SHP77 treated with DMSO at 0.1 percent for 48 hours (cell line): ENCODE measurements around the gene RBM38.

ENCODE experiments used
- DNase-seq: peaks from one replicate; lab custom pipeline; 2025; lab: John Stamatoyannopoulos, UW

Gene RBM38

DNA sequence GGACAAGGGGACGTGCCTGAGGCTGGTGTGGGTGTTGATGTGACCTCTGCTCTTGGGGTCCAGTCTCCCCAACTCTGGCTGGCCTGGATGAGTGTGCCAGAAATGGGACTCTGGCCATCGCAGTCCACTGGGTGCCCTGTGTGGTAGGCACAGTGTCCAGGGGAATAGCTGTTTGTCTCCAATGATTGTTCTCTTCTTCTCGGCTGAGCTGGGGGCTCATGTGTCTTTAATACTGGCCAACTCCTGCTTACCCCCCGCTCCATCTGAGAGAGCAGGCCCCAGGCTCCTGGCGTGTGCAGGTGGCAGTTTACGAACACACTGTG is 45.0 kb downstream of the RBM38 start:
- DNase-seq = no peak

DNA sequence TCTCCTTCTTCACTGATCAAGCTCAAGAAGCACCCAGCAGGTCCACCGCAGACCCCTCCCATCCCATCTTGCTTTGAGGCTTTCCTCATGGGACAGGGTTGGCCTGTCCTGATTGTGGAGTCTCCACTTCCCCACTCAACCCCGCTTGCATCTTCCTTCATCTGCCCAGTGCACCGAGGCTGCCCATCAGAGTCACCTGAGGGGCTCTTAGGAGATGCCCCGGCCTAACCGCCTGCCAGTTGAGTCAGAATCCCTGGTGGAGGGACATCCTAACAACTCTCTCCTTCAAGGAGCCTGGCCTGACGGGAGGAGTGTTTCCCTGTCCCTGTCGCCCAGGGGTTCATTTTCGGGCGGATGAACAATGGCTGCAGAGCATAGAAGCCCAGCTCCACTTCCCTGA is 46.1 kb downstream of the RBM38 start:
- DNase-seq = no peak

DNA sequence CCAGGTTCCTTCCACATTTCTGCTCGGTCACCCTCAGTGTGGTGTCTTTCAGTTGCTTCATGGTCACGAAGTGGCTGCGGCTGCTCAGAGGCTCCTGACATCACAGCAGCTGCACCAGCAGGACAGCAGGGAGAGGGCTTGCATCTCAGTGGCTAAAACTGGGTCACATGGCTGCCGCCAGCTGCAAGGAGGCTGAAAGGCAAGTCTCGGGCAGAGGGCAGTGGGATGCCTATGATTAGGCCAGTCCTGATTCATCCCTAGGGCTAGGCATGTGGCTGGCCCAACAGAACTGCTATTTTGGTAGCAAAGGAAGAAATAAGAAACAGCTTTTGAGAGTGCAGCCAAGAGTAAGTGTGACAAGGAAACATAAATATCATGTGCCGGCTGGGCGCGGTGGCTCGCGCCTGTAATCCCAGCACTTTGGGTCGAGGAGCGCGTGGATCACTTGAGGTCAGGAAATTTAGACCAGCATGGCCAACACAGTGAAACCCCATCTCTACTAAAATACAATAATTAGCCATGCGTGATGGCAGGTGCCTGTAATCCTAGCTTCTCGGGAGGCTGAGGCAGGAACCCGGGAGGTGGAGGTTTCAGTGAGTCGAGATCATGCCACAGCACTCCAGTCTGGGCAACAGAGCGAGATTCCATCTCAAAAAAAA is 46.6 kb downstream of the RBM38 start:
- DNase-seq = peak; percentile 77

DNA sequence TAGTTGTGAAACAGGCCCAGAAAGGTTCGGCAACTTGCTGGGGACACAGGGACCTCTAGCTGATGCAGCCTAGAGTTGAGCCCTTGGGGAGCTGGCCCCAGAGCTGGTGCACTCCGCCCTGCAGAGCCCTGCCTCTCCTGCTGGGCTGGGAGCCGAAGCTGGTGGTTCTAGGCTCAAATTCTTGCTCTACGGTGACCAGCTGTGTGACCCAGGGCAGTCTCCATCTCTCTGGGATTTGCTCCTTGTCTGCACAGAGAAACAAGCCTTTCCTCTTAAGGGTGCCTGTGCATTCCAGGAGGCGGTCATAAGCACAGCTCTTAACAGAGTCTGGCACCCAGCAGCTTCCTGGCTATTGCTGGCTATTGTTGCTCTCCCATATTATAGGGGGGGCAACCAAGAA is 47.4 kb downstream of the RBM38 start:
- no peak for DNase-seq

DNA sequence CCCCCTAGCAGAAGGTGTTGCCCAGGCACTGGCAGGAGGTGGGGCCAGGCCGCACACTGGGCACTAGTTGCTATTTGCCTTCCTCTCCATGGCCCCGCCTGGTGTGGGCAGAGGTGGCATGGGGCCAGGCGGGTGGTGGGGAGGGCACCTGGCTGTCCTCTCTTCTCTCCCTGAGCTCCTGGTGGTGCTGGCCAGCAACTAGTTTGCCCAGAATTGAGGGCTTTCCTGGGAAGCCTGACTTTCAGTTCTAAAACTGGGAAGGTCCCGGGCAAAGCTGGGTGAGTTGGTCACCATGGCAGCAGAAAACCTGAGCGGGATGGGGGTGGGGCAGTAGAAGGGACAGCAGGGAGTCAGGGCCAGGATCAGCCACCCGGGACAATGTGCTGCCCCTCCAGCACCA is 48.2 kb downstream of the RBM38 start:
- peak; percentile 58 for DNase-seq

DNA sequence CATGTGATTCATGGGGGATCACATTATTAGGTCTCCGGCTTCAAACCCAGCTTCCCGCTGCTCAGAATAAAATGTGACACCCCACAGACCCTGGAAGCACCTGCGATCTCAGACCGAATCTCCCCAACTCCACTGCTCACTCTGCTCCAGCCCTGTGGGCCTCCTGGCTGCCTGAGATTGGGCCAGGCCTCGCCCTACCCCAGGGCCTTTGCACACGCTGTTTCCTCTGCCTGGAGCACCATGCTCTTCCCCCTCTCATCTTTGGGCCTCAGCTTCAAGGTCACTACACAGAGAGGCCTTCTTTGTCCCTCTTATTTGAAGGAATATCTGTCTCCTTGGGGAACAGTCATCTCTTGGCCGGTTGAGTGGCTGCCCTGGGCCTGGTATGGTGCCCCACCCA is 48.8 kb downstream of the RBM38 start:
- DNase-seq = no peak

DNA sequence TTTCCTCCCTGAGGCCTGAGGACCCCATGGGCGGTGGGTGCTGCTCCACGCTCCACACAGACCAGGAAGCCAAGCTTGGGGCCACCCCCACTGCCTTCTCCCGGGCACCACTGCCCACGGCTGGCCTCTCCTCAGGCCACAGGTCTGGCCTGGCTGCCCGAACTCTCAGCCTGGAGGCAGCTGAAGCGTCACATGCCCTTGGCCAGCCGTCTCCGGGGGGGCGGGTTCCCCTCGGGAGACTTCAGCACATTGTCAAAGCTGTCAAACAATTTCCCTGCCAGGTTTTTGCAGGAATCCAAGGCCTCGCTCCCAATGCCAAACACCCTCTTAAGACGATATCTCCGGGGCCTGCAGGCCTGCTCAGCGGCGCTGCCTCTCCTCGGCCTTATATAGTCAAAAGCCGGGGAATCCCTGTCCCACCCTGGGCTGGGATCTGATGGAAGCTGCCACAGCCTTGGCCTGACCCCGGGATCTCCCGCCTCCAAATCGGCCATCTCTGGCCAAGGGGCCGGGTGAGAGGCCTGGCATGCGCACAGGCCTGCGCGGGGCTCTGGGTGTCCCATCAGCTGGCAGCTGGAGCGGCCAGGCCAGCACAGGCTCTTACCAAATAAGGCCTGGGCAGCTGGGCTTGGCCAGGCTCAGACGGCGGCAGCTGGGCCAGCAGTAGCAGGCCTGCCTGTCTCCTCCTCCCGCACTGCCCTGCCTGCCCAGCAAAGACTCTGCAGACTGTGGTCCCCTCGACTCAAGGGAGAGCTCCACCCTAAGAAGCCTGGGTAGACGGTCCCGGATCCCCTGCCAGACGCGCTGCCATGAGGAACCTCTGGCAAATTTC is 49.7 kb downstream of the RBM38 start:
- peak; percentile 88 for DNase-seq

DNA sequence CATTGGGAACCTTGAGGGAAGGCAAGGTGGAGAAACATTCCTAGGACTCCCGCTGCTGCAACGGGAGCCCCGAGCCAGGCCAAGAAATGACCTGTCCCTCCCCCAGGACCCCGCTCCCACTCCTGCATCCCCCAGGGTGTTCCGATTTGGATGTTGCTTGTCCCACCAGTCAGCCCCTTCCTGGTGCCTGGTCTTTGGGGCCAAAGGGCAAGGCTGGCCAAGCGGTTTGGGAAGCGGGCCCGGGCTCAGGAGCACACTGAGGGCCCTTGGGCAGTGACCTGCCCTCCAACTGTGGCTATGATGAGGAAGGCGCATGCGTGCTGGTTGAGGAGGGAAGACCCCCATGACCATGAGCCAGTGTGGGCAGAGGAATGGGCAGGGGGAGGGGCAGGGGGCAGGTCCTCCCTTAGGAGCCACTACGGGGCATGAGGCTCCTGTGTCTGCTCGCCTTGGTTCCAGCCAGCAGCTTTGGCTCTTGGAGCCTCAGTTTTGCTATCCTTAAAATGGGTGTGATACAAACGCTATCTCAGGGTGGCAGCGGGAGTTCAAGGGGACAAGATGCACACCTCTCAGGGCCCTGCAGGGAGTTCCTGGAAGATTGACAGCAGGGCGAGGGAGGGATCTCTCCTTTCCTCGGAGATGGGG is 50.4 kb downstream of the RBM38 start:
- no peak for DNase-seq

DNA sequence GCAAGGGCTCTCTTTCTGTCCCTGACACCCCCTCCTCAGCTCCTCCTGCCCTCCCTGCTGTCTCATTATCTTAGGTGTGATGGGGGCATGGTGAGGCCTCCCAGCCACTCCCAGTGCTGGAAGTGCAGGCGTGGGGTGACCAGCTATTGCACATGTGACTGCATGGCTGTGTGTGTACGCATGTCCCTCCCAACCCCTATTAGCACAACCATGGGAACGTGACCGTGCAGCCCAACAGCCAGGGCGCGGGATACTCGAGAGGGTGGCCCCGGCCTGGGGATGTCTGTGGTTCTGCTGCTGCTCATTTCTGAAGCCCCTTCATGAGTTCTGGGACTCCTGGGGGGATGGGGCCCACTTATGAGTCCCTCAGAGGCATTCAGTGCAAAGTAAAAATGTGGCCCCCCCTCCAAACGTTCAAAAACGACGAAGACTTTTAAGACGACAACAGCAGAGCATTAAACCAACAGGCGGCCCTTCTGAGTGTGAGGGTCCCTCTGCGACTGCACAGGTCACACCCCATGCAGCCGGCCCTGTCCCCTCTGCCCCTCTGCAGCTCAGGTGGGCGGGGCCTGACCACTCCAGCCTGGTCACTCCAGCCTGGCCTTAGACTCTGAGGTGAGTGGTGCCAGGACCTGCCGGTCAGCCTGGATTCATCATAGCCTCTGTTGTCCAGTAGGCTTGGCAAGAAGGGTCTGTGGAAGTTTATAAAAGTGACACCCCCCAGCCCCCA is 51.1 kb downstream of the RBM38 start:
- no peak for DNase-seq

DNA sequence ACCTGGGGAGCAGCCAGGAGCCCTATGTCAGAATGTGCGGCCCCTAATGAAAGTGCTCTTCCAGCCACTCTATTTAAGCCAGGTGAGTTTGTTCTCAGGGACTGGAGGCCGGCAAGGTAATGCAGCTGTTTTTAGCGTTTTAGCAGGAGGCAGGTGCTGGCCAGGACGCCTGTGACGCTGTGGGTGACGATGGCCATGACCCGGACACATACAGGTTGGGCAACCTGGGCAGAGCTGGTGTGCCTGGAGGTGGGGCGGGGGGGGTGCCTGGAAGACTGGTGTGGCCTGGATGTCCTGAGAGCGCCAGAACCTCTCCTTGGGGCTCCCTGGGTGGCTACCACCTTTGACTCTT is 51.7 kb downstream of the RBM38 start:
- DNase-seq = no peak

DNA sequence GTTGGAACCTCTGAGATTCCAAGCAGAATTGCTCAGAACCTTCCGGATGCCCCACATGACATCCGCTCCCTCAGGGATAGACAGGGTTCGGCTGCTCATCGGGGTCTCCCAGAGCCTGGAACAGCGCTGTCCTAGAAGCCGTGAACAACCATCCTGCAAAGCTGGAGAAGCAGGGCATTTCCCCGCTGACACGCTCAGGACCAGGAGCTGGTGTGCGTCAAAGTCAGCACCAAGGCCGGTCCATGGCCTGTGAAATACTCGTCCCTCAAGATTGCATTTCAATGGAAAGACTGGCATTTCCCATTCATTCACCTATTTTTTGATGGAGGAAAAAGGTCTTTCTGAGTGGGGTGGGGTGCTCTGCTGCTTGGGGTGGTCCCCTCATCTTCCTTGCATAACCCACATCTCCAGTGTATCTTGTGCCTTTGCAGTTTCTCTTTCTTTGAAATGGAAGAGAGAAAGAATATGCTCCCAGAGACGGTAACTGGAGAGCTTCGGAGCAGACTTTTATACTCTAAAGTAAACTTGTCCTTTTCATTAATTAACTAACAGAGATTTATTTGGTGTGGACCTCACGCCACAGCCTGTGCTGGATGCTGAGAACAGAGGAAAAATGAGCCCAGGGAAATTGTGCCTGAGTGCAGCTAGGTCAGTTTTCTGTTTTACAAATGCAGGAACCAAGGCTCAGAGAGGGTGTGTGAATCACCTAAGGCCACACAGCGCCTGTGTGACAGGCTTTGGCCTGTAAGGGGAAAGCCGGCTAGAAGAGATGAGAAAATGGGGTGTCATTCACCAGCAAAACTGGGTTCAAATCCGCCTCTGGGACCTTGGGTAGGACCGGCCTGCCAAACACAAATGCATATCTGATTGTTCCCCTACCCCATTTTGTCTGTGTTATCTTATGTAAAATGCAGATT is 52.4 kb downstream of the RBM38 start:
- no peak for DNase-seq

DNA sequence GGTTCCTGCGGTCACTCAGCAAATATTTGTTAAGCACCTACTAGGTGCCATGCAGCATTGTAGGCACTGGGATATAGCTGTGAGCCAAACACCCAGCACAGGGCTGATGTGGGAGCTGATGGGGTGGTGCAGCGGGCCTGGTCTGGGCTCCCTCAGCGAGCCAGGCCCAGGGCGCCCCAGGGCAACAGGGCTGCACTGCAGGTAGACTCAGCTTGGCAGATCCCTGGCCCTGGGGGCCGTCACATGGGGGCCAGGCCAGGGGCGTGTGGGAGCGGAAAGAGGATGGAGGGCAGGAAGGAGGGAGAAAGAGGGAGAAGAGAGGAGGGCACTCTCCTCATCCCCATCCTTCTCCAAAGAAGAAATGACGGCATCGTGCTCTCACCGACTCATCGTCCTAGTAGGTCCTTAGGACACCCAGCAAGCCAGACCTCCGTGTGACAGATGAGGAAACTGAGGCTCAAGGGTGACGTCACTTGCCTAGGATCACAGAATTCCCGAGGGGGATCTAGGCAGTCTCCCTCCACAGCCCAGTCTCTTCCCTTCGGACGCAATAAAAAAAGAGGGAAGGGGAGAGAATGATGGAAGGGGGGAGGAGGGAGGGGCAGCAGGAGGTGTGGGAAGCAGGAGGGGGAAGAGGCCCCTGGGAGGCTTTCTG is 53.3 kb downstream of the RBM38 start:
- no peak for DNase-seq

DNA sequence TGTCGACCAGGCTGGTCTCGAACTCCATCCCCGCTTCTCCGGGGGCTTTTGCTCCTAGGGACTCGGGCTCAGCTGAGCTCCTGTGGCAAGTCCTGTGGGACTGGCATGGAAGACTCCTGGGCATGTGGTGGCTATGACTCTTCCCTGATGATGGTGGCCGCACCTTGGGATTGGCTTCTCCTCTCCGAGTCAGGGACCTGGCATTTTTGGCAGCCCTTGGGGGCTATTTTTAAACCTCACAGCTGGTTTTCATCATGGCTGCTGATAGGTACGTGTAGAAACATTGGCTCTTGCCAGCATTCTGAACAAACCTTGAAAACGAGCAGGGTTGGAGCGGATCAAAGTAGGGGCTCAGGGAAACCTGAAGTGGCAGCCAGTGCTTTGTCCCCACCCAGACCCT is 54.1 kb downstream of the RBM38 start:
- DNase-seq = no peak

DNA sequence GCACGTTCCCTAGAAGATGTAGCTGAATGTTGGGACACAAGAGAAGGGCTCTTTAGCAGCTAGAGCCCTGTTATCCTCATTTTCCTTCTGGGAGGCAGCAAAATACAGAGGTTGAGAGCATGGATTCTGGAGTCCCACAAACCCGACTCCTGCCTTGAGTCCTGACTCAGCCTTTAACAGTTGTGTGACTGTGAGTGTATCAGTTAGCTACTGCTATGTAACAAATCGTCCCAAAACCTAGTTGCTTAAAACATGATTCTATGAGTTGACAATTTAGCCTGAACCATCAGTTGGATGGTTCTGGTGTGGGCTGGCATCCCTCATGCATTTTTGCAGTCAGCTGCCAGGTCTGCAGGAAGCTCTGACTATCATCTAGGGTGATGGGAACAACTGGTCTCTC is 54.6 kb downstream of the RBM38 start:
- DNase-seq = no peak

DNA sequence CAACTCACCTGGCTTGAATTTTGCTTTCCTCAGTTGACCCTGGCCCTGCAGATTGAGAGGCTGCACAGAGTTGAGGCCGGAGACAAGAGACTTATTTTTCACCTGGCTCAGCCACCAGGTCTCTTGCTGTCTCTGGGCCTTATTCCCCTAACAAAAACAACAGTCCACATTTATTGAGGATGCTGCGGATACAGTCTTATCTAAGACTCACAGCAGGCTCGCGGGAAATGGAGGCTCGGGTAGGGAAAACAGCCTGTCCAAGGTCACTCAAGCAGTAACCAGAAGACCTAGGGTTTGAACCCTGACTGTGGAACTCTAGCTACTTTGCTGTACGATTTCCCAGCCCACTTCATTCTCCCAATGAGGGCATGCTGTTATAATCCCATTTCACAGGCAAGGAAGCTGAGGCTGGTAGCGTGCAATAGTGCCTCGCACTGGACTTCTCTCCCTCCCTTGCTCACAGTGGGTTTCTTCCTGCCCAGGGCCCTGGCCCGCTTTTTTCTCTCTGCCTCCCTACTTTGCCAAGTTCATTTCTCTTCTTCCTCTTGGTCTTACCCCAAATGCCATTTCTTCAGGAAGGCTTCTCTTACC is 57.7 kb downstream of the RBM38 start:
- DNase-seq = no peak

DNA sequence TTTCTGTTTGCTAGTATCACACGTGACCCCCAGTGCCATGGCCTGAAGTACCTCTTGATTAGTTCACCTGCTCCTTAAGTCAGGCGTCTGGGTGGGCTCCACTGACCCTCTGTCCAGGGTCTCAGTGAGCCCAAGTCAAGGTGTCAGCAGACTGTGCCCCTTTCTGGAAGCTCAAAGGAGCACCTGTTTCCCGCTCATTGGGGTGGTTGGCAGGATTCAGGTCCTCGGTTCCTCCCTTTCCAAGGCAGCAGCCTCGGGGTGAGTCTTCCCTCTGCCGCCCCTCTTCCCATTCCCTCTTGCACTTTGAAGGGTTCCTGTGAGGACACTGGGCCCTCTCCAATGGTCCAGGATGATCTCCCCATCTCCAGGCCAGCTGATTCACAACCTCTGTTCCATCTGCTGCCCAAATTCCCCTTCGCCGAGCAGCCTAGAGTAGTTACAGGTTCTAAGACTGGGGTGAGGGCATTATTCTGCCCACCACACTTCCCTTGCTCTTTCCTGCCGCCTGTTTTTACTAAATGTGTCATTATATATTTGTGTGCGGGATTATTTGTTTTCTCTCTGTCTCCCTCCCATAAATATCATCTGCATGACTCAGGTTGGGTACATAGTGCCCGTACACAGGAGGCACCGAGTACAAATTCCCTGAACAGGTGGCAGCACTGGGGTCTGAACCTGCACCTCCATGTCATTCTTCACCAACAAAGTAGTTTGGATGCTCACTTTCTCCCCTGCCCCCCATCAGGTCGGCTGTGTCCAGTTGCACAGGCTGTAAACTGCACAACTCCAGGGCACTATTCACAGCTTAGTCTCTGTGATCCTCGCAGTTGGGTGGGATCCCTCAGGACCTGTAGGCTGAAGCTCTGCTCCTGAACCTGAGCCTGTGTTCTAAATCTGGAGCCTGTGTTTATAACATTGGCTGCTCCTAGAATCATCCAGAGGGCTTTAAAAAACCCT is 58.5 kb downstream of the RBM38 start:
- DNase-seq = no peak

DNA sequence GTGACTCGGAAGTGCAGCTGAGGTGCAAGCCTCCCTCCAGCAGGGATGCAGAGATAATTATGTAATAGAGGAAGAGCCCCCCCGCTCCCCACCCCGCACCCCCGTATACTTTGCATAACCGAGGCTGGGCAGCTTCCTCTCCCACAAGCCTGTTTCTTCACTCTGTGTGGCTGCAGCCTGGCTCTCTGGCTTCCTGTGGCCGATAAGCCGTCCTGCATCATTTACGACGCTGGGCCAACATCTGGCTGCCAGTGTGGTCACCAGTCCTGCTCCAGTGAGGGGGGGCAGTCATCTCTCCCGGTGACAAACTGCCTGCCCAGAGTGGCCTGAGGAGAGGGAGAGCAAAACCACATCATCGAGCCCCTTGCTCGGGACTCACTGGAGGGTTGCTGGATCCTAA is 59.2 kb downstream of the RBM38 start:
- DNase-seq = no peak

DNA sequence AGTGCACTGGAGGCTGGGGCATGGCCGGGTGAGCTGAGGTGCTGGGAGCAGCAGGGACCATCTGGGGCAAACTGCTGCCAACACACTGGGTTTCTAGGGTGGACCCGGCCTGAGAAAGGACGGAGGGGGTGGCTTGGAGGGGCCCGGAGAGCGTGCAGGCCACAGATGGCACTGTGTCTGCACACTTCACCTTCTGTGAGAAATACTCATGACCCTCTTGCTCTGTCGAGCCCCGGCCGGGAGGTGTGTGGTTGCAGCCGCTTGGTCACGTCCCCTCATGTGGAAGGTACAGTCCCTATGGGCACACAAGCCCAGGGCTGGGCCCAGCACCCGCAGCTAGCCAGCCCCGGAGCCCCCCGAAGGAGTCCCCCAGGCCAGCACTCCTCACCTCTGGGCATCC is 59.7 kb downstream of the RBM38 start:
- DNase-seq = no peak

DNA sequence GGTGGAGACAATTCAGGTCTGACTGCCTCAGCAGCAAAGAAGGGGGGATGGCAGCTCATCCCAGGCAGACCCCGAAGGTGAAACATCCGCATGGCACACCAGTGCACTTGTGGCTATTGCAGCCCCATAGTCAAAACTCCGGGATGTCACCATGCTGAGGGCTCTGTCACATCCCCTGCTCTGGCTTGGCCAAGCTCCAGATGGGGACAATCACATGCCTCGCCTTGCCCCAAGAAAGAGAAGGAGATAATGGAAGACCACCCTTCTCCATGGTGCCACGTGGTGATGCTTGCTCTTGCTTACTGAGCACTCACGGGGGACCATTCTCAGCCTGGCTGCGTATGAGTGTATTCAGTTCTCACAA is 60.2 kb downstream of the RBM38 start:
- no peak for DNase-seq
